Measurements from ENCODE around the gene ELMOD2. TPM values are rescaled to one million over a fixed set of nuclear protein-coding genes. Genes with fewer than 3 reads are reported as not detected.
A peak's percentile ranks its signal among the peaks of the same experiment; 100 is the strongest.

Gene ELMOD2
- total and polyA plus RNA-seq, 4 experiments from 2014 or later = 7.2 to 29.8 (median 19.6) TPM

DNA sequence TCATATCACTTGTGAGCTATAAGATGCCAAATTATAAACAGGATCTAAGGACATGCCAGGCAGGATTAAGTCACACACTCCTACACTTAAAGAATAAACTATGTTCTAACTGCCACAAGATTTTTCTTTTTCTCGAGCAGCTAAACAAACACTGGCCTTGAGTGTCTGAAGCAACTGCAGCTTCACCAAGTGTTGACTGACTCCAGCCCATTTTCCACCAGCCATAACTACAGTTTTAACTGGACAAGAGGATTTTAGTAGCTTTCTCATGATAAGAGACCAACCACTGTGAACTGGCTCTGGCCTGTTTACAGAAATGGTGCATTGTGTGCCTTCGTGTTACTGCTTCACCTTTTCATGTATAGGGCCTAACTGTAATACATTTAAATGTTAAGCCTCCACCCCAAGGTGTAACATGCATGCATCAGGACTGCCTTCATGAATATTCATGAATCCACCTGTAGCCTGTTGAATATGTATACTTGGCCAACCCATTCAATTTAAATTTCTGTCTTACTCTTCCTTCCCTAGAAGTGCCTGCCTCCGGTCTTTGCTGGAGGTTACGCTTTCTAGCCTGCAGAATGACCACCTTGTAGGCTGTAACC is 34.0 kb downstream of the ELMOD2 start:
- ChIA-PET CTCF (ENCODE audit: partially characterized antibody) (no interaction called here), POLR2A (ENCODE audit: partially characterized antibody) (no interaction called here)
- Mint-ChIP-seq H3K36me3 (peaks cover 2 to 6% of the 10 kb centered on the region in 2 donors), H3K9me3 (no peaks in the 10 kb centered on the region), H3K27me3 (peaks cover under 1% of the 10 kb centered on the region in 2 donors), H3K4me3 (no peak overlapping the region), H3K4me1 (peaks cover 9 to 27% (median 16%) of the 10 kb centered on the region in 4 donors), H3K27ac (peak overlapping the region in 1 of 7 donors; percentile 47)
- Histone ChIP-seq H3K27me3 (ENCODE audit: insufficient read depth, low read length) (no peaks in the 10 kb centered on the region), H3K9me3 (ENCODE audit: control insufficient read depth in 1 of 2, low read length in 2 of 2) (no peaks in the 10 kb centered on the region), H3K4me3 (ENCODE audit: low read length in 2 of 2) (no peak overlapping the region), H3K36me3 (ENCODE audit: insufficient read depth, low read length) (no peaks in the 10 kb centered on the region), H3K27ac (ENCODE audit: low read depth, low read length) (no peak overlapping the region), H3K4me1 (ENCODE audit: insufficient read depth, low read length) (peaks cover 18% of the 10 kb centered on the region)
- intact Hi-C loops (cut with micrococcal nuclease) = no loop called here
- no peak for DNase-seq

DNA sequence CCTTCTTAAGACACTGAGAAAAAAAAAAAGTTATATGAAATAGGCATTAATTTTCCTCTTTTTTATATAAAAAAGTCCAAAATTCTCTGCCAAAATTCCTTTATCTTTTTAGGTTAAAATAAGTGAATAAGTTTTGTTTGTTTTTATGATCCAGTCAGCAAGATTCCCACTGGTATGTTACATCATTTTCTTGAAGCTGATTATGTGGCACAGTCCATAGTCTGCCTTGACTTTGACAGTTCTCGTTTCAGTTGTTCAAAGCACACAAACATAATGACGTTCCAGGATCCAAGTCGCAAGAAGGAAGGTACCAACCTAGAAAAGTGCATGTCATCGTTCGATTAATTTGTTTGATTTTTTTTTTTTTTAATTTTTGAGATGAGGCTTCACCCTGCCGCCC is 35.7 kb downstream of the ELMOD2 start:
- H3K36me3 Mint-ChIP-seq = no peaks in the 10 kb centered on the region
- no peaks in the 10 kb centered on the region for H3K36me3 ChIP-seq (ENCODE audit: insufficient read depth, low read length)
- CTCF ChIA-PET (ENCODE audit: partially characterized antibody) = interaction anchor here (1.4 kb wide), 1 partner anchor 200 kb away, joined by 4 read pairs; no protein-coding TSS in a partner anchor
- no peak overlapping the region for H3K4me3 ChIP-seq (ENCODE audit: low read length in 2 of 2)
- H3K27ac Mint-ChIP-seq = no peak overlapping the region
- H3K27me3 ChIP-seq (ENCODE audit: insufficient read depth, low read length) = no peaks in the 10 kb centered on the region
- POLR2A ChIA-PET (ENCODE audit: partially characterized antibody) = no interaction called here
- intact Hi-C loops (cut with micrococcal nuclease) = no loop called here
- no peak overlapping the region for H3K4me3 Mint-ChIP-seq
- H3K9me3 ChIP-seq (ENCODE audit: control insufficient read depth in 1 of 2, low read length in 2 of 2) = no peaks in the 10 kb centered on the region
- H3K4me1 Mint-ChIP-seq = peaks cover 8 to 27% (median 16%) of the 10 kb centered on the region in 4 donors
- no peak overlapping the region for H3K27ac ChIP-seq (ENCODE audit: low read depth, low read length)
- H3K27me3 Mint-ChIP-seq = peaks cover 1 to 4% of the 10 kb centered on the region in 2 donors
- H3K9me3 Mint-ChIP-seq = no peaks in the 10 kb centered on the region
- no peak for DNase-seq
- peaks cover 18% of the 10 kb centered on the region for H3K4me1 ChIP-seq (ENCODE audit: insufficient read depth, low read length)

DNA sequence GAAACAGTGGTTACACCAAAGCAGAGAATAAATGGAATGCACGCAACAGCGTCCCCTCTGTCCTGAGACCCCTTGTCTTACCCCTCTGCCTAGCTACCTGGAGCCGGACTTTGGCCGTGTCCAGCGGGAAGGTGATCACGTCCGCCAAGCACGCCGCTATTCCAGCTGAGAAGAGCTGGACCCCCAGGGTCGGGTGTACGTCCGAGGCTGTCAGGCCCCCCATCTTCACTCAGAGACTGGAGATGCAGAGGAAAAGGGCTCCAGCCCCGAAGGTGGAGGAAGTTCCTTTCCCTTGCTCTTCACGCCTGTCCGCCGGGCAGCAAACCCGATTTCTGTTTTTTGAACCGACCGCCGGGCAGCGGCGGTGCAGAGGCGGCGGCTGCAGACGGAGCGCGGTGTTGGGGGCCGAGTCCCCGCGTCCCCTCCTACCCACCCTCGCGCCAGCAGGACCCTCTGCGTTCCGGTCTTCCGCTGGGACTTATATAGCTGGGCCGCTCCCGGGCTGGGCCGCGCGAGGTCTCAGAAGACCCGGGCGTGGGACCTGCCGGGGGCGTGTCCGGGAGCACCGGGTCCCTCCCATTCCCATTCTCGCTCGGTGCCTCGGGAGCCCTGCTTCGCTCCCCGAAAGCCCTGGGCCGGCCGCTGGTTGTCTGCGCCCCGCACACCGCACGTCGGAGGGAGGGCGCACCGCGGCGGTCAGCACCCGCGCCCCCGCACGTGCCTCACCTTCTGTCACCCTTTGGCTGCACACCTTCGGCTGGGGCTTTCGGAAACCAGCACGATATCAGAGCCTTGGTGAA is 44.7 kb downstream of the ELMOD2 start, which contains the start of gene UCP1:
UCP1 (minus strand) TSS at position 455 of the 800 bp plus-strand sequence; CDS start at position 223, 232 bp downstream.
- intact Hi-C loops (cut with micrococcal nuclease) = no loop called here
- Histone ChIP-seq H3K36me3 (ENCODE audit: insufficient read depth, low read length) (no peaks in the 10 kb centered on the region), H3K4me3 (ENCODE audit: low read length in 2 of 2) (peak within 1 kb of the TSS in 1 of 2 donors; percentile 8), H3K9me3 (ENCODE audit: control insufficient read depth in 1 of 2, low read length in 2 of 2) (no peaks in the 10 kb centered on the region), H3K4me1 (ENCODE audit: insufficient read depth, low read length) (peaks cover 10% of the 10 kb centered on the region), H3K27ac (ENCODE audit: low read depth, low read length) (no peak within 1 kb of the TSS), H3K27me3 (ENCODE audit: insufficient read depth, low read length) (peaks cover 24% of the 10 kb centered on the region)
- peaks cover 6 to 23% (median 15%) of the 10 kb centered on the region in 4 donors for H3K4me1 Mint-ChIP-seq
- H3K4me3 Mint-ChIP-seq = peak within 1 kb of the TSS; percentile 19 to 90 (median 80)
- POLR2A ChIA-PET (ENCODE audit: partially characterized antibody) = no interaction called here
- DNase-seq = no peak
- H3K36me3 Mint-ChIP-seq = peaks cover 0 to 5% of the 10 kb centered on the region in 2 donors
- peak within 1 kb of the TSS in 1 of 7 donors; percentile 77 for H3K27ac Mint-ChIP-seq
- H3K9me3 Mint-ChIP-seq = peaks cover 0 to 16% (median 8%) of the 10 kb centered on the region in 8 donors
- CTCF ChIA-PET (ENCODE audit: partially characterized antibody) = no interaction called here
- peaks cover 45 to 46% of the 10 kb centered on the region in 2 donors for H3K27me3 Mint-ChIP-seq

- Histone ChIP-seq H3K4me1 (ENCODE audit: insufficient read depth, low read length) (peaks cover 10% of the 10 kb centered on the region), H3K4me3 (ENCODE audit: low read length in 2 of 2) (no peak overlapping the region), H3K27me3 (ENCODE audit: insufficient read depth, low read length) (peaks cover 24% of the 10 kb centered on the region), H3K27ac (ENCODE audit: low read depth, low read length) (no peak overlapping the region), H3K36me3 (ENCODE audit: insufficient read depth, low read length) (no peaks in the 10 kb centered on the region), H3K9me3 (ENCODE audit: control insufficient read depth in 1 of 2, low read length in 2 of 2) (no peaks in the 10 kb centered on the region)
- Mint-ChIP-seq H3K27ac (peak overlapping the region in 1 of 7 donors; percentile 77), H3K4me1 (peaks cover 6 to 23% (median 15%) of the 10 kb centered on the region in 4 donors), H3K36me3 (peaks cover 0 to 5% of the 10 kb centered on the region in 2 donors), H3K4me3 (peak overlapping the region; percentile 19 to 90 (median 80)), H3K9me3 (peaks cover 0 to 16% (median 8%) of the 10 kb centered on the region in 8 donors), H3K27me3 (peaks cover 45 to 46% of the 10 kb centered on the region in 2 donors)
- no peak for DNase-seq
- intact Hi-C loops (cut with micrococcal nuclease) = no loop called here
- ChIA-PET POLR2A (ENCODE audit: partially characterized antibody) (no interaction called here), CTCF (ENCODE audit: partially characterized antibody) (no interaction called here)
Measured at GRCh38 chr4:140569307-140569638, 45.3 kb downstream of the ELMOD2 start.

DNA sequence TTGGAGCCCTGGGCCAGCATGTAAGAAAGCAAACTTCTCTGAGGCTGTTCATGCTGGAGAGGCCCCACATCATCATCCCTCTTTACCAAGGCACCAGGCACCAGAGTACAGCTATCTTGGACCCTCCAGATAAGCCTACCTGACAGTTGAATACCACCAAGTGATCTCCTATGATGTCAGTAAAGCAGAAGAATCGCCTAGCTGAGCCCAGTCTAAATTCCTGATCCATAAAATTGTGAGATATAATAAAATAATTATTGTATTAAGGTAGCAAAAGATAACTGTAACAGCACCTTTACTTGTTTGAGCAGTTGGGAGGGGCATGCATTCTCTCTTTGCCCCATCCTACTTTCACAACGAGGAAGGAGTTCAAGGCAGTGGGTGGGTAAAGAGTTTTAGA is 47.7 kb downstream of the ELMOD2 start:
- H3K4me3 Mint-ChIP-seq = no peak overlapping the region
- no peak for DNase-seq
- intact Hi-C loops (cut with micrococcal nuclease) = no loop called here
- H3K4me1 ChIP-seq (ENCODE audit: insufficient read depth, low read length) = peaks cover 10% of the 10 kb centered on the region
- no peaks in the 10 kb centered on the region for H3K36me3 ChIP-seq (ENCODE audit: insufficient read depth, low read length)
- H3K9me3 Mint-ChIP-seq = peaks cover 0 to 16% (median 8%) of the 10 kb centered on the region in 8 donors
- no peaks in the 10 kb centered on the region for H3K9me3 ChIP-seq (ENCODE audit: control insufficient read depth in 1 of 2, low read length in 2 of 2)
- ChIA-PET CTCF (ENCODE audit: partially characterized antibody) (no interaction called here), POLR2A (ENCODE audit: partially characterized antibody) (no interaction called here)
- H3K27me3 Mint-ChIP-seq = peaks cover 47 to 52% of the 10 kb centered on the region in 2 donors
- no peak overlapping the region for H3K27ac ChIP-seq (ENCODE audit: low read depth, low read length)
- H3K27ac Mint-ChIP-seq = no peak overlapping the region
- peaks cover 0 to 5% of the 10 kb centered on the region in 2 donors for H3K36me3 Mint-ChIP-seq
- H3K27me3 ChIP-seq (ENCODE audit: insufficient read depth, low read length) = peaks cover 22% of the 10 kb centered on the region
- H3K4me1 Mint-ChIP-seq = peaks cover 6 to 23% (median 15%) of the 10 kb centered on the region in 4 donors
- H3K4me3 ChIP-seq (ENCODE audit: low read length in 2 of 2) = no peak overlapping the region

GRCh38 chr4:140575489-140575888 is 51.5 kb downstream of the ELMOD2 start:
- peaks cover 0 to 15% (median 8%) of the 10 kb centered on the region in 8 donors for H3K9me3 Mint-ChIP-seq
- no peak overlapping the region for H3K4me3 Mint-ChIP-seq
- Histone ChIP-seq H3K9me3 (ENCODE audit: control insufficient read depth in 1 of 2, low read length in 2 of 2) (no peaks in the 10 kb centered on the region), H3K27me3 (ENCODE audit: insufficient read depth, low read length) (no peaks in the 10 kb centered on the region), H3K4me1 (ENCODE audit: insufficient read depth, low read length) (no peaks in the 10 kb centered on the region), H3K27ac (ENCODE audit: low read depth, low read length) (no peak overlapping the region), H3K36me3 (ENCODE audit: insufficient read depth, low read length) (no peaks in the 10 kb centered on the region), H3K4me3 (ENCODE audit: low read length in 2 of 2) (no peak overlapping the region)
- no peak overlapping the region for H3K27ac Mint-ChIP-seq
- peaks cover 43 to 49% of the 10 kb centered on the region in 2 donors for H3K27me3 Mint-ChIP-seq
- intact Hi-C loops (cut with micrococcal nuclease) = no loop called here
- POLR2A ChIA-PET (ENCODE audit: partially characterized antibody) = no interaction called here
- no peak for DNase-seq
- CTCF ChIA-PET (ENCODE audit: partially characterized antibody) = interaction anchor here (0.9 kb wide), 1 partner anchor 10 kb away, joined by 3 read pairs; no protein-coding TSS in a partner anchor
- H3K4me1 Mint-ChIP-seq = peaks cover 0 to 2% (median 0%) of the 10 kb centered on the region in 4 donors
- H3K36me3 Mint-ChIP-seq = peaks cover 0 to 4% of the 10 kb centered on the region in 2 donors

- ChIA-PET POLR2A (ENCODE audit: partially characterized antibody) (no interaction called here), CTCF (ENCODE audit: partially characterized antibody) (no interaction called here)
- no peaks in the 10 kb centered on the region for H3K4me1 ChIP-seq (ENCODE audit: insufficient read depth, low read length)
- H3K4me3 ChIP-seq (ENCODE audit: low read length in 2 of 2) = no peak overlapping the region
- Mint-ChIP-seq H3K36me3 (no peaks in the 10 kb centered on the region), H3K27ac (no peak overlapping the region), H3K9me3 (peaks cover 0 to 2% (median 0%) of the 10 kb centered on the region in 8 donors), H3K27me3 (peaks cover 28 to 33% of the 10 kb centered on the region in 2 donors), H3K4me1 (peaks cover 0 to 2% (median 0%) of the 10 kb centered on the region in 4 donors), H3K4me3 (no peak overlapping the region)
- no peaks in the 10 kb centered on the region for H3K36me3 ChIP-seq (ENCODE audit: insufficient read depth, low read length)
- intact Hi-C loops (cut with micrococcal nuclease) = no loop called here
- no peak overlapping the region for H3K27ac ChIP-seq (ENCODE audit: low read depth, low read length)
- no peaks in the 10 kb centered on the region for H3K9me3 ChIP-seq (ENCODE audit: control insufficient read depth in 1 of 2, low read length in 2 of 2)
- no peak for DNase-seq
- no peaks in the 10 kb centered on the region for H3K27me3 ChIP-seq (ENCODE audit: insufficient read depth, low read length)
Measured at GRCh38 chr4:140579278-140579677, 55.3 kb downstream of the ELMOD2 start.
